ENCODE data around the gene SYNGR2. TPM values are rescaled to one million over a fixed set of nuclear protein-coding genes. Genes with fewer than 3 reads are reported as not detected.

The SYNGR2 gene
- total and polyA plus RNA-seq, 2 experiments from 2014 or later = 46.9 to 61.6 TPM

GRCh38 chr17:78196716-78197115, 28.3 kb downstream of the SYNGR2 start:
- peaks cover 15% of the 10 kb centered on the region; the same call in 1 of the 2 replicates for H3K36me3 ChIP-seq (ENCODE audit: insufficient read depth)
- no peak overlapping the region for H3K4me3 Mint-ChIP-seq

More at GRCh38 chr17:78196716-78197115, 28.3 kb downstream of the SYNGR2 start:
- no peaks in the 10 kb centered on the region for H3F3A ChIP-seq (replicated peaks; ENCODE audit: low read depth)
- no peaks in the 10 kb centered on the region for H3K27me3 ChIP-seq (ENCODE audit: insufficient read depth)
- no peak for TF ChIP-seq REST (IDR thresholded peaks at IDR 0.05; ENCODE audit: unreplicated experiment)
- TF ChIP-seq POLR2AphosphoS5 (IDR thresholded peaks at IDR 0.05; ENCODE audit: low read depth) = no peak
- no peak for TF ChIP-seq STAT1 (IDR thresholded peaks at IDR 0.05; ENCODE audit: unreplicated experiment)
- TF ChIP-seq ETS1 (IDR thresholded peaks at IDR 0.05) = no peak
- no peak for TF ChIP-seq NANOG (IDR thresholded peaks at IDR 0.05; ENCODE audit: borderline replicate concordance)
- TF ChIP-seq ZNF331 (CRISPR knock-in tag; IDR thresholded peaks at IDR 0.05; ENCODE audit: low read depth) = no peak
- TF ChIP-seq, protein P1, sequence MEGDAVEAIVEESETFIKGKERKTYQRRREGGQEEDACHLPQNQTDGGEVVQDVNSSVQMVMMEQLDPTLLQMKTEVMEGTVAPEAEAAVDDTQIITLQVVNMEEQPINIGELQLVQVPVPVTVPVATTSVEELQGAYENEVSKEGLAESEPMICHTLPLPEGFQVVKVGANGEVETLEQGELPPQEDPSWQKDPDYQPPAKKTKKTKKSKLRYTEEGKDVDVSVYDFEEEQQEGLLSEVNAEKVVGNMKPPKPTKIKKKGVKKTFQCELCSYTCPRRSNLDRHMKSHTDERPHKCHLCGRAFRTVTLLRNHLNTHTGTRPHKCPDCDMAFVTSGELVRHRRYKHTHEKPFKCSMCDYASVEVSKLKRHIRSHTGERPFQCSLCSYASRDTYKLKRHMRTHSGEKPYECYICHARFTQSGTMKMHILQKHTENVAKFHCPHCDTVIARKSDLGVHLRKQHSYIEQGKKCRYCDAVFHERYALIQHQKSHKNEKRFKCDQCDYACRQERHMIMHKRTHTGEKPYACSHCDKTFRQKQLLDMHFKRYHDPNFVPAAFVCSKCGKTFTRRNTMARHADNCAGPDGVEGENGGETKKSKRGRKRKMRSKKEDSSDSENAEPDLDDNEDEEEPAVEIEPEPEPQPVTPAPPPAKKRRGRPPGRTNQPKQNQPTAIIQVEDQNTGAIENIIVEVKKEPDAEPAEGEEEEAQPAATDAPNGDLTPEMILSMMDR (conservative IDR thresholded peaks at IDR 0.05; ENCODE audit: low read depth in 2 of 2) = no peak
- no peak for TF ChIP-seq JUNB (IDR thresholded peaks at IDR 0.05; ENCODE audit: unreplicated experiment)
- TF ChIP-seq ZNF462 (CRISPR knock-in tag; IDR thresholded peaks at IDR 0.05) = no peak
- TF ChIP-seq EZH2 (IDR thresholded peaks at IDR 0.05; ENCODE audit: low read depth, unreplicated experiment) = no peak
- TF ChIP-seq EZH2phosphoT487 (IDR thresholded peaks at IDR 0.05; ENCODE audit: unreplicated experiment) = no peak
- no peak for TF ChIP-seq ZNF114 (CRISPR knock-in tag; IDR thresholded peaks at IDR 0.05)
- no peak for TF ChIP-seq CREB1 (CRISPR knock-in tag; IDR thresholded peaks at IDR 0.05; ENCODE audit: low read depth)
- Mint-ChIP-seq H3K9me3 (no peaks in the 10 kb centered on the region; the same call in 2 of the 3 replicates), H3K4me1 (peaks cover 28% of the 10 kb centered on the region), H3K36me3 (ENCODE audit: low read depth) (peaks cover 59% of the 10 kb centered on the region), H3K27ac (peak overlapping the region; percentile 68), H3K27me3 (ENCODE audit: insufficient read depth, low read depth, poor library complexity) (peaks cover 14% of the 10 kb centered on the region)
- 0 out of 2 replicates have a peak, but pooled peaks cover 5% of the 10 kb centered on the region for H3K79me2 ChIP-seq (replicated peaks; ENCODE audit: insufficient read depth)
- no peak for DNase-seq (ENCODE audit: low spot score)
- no peak overlapping the region for H2AFZ ChIP-seq
- ATAC-seq = no peak
- peaks cover 8% of the 10 kb centered on the region; the same call in 1 of the 2 replicates for H4K20me1 ChIP-seq (replicated peaks; ENCODE audit: insufficient read depth)
- H3K27ac ChIP-seq (ENCODE audit: low read depth) = no peak overlapping the region; the same call in none of the 2 replicates
- peaks cover 10% of the 10 kb centered on the region; the same call in 1 of the 2 replicates for H3K4me1 ChIP-seq (ENCODE audit: insufficient read depth)
- H3K4me3 ChIP-seq = no peak overlapping the region
- H3K9me2 ChIP-seq (ENCODE audit: insufficient read depth) = no peaks in the 10 kb centered on the region
- H3K4me2 ChIP-seq = no peak overlapping the region
